ENCODE results near the gene MTA3.
A peak's percentile ranks its signal among the peaks of the same experiment; 100 is the strongest.

MTA3 gene

DNA sequence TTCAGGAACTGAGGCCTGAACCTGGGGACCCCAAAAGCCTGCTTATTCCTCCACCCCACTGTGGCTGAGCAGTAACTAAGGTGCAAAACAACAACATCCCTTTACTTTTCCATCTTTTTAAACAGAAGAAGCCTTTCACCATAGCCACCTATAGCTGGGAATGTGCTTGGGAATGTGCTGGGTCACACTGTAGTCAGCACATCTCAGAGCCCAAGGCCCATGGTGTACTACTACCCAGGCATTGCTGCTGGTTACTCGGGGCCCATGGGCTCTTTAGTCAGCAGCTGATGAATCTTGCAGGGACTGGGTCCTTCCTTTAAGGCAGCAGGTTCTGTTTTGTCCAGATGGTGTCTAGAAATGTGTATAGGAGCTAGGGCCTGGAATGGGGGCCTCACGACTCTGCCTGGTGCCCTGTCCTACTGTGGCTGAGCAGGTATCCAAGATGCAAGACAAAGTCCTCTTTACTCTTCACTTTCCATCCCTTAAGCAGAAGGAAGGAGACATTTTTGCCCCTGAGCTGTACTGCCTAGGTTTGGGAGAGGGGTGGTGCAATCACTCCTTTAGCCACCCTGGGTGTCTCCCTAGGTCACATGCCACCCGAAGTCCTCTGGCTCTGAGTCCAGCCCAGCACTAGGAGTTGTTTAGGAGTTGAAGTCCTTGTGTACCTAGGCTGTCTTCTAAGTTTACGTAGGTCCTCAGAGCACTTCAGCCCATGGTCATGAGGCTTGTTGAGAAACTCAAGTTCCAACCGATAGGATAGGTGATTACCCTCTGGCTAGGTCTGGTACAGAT, 125.5 kb downstream of the MTA3 start:
- no peak overlapping the region for H3K4me3 ChIP-seq (ENCODE audit: low read depth, low read length)
- TF ChIP-seq, protein P1, sequence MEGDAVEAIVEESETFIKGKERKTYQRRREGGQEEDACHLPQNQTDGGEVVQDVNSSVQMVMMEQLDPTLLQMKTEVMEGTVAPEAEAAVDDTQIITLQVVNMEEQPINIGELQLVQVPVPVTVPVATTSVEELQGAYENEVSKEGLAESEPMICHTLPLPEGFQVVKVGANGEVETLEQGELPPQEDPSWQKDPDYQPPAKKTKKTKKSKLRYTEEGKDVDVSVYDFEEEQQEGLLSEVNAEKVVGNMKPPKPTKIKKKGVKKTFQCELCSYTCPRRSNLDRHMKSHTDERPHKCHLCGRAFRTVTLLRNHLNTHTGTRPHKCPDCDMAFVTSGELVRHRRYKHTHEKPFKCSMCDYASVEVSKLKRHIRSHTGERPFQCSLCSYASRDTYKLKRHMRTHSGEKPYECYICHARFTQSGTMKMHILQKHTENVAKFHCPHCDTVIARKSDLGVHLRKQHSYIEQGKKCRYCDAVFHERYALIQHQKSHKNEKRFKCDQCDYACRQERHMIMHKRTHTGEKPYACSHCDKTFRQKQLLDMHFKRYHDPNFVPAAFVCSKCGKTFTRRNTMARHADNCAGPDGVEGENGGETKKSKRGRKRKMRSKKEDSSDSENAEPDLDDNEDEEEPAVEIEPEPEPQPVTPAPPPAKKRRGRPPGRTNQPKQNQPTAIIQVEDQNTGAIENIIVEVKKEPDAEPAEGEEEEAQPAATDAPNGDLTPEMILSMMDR (conservative IDR thresholded peaks at IDR 0.05; ENCODE audit: low read depth, low read length): no peak
- DNase-seq (ENCODE audit: low read depth): no peak

DNA sequence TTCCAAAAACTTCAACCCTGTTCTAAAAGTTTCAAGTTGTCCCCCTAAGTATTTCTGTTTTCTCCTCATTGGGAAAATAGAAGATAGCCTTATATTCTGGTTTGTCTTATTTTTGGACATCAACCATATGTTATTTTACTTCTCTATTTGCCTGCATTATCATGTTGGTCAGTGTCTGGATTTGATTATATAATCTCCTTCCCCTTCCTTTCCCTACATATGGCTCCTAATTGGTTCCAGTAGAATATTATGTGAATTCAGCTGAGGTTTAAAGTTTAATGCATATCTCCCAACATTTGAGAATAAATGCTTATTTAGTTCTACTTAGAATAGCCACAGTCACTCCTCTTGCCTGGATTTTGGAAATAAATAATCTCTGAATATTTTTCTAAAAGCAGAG, 128.6 kb downstream of the MTA3 start:
- TF ChIP-seq, protein P1 (conservative IDR thresholded peaks at IDR 0.05; ENCODE audit: low read depth, low read length): no peak
- DNase-seq (ENCODE audit: low read depth): no peak
- no peak overlapping the region for H3K4me3 ChIP-seq (ENCODE audit: low read depth, low read length)

DNA sequence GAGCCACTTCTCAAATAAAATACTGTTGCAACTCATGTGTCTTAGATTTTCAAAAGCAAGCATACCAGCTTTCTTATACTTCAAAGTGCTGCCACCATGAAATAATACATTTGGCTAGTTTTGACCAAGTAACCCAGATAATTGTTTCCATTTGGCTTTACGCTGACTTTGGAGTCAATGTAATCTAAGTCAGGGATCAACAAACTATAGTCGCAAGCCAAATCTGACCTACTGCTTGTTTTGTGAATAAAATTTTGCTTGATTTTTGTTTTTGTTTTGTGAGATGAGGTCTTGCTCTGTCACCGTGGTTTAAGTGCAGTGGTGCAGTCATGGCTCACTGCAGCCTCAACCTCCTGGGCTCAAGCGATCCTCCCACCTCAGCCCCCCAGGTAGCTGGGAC, 130.5 kb downstream of the MTA3 start:
- no peak for DNase-seq (ENCODE audit: low read depth)
- no peak overlapping the region for H3K4me3 ChIP-seq (ENCODE audit: low read depth, low read length)
- TF ChIP-seq, protein P1 (conservative IDR thresholded peaks at IDR 0.05; ENCODE audit: low read depth, low read length): no peak

DNA sequence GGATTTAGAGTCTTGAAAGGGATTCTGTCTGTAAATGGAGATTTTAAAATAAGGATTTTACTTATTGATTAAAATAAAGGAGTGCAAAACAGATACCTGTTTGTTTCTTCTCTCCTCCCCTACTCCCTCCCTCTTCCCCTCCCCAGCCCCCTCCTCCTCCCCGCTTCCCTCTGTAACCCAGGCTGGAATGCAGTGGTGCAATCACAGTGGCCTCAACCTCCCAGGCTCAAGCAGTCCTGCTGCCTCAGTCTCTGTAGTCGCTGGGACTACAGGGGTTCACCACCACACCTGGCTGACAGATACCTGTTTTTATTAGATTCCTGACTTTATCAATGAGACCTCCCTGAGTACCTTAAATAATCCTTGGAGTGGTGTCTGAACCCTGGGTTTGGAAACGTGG, 138.4 kb downstream of the MTA3 start:
- TF ChIP-seq, protein P1 (conservative IDR thresholded peaks at IDR 0.05; ENCODE audit: low read depth, low read length): no peak
- DNase-seq (ENCODE audit: low read depth): peak; percentile 50
- no peak overlapping the region for H3K4me3 ChIP-seq (ENCODE audit: low read depth, low read length)

DNA sequence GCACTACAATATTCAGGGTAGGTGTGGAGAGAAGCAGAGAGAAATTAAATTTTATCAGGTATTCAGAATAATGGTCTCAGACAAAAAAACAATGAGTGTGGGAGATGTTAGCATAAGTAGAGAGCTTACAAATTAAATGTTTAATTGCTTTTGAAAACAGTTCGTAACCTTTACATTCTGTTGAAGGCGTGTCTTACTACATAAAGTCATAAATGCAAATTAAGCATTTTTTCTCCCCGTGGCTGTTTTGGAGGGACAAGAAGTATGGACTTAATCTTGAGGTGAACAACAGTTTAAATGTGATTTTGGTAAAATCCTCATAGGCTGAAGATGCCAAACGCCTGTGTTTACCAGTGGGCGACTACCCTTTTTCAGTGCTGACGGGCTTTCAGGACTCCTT, 139.7 kb downstream of the MTA3 start:
- no peak overlapping the region for H3K4me3 ChIP-seq (ENCODE audit: low read depth, low read length)

DNA sequence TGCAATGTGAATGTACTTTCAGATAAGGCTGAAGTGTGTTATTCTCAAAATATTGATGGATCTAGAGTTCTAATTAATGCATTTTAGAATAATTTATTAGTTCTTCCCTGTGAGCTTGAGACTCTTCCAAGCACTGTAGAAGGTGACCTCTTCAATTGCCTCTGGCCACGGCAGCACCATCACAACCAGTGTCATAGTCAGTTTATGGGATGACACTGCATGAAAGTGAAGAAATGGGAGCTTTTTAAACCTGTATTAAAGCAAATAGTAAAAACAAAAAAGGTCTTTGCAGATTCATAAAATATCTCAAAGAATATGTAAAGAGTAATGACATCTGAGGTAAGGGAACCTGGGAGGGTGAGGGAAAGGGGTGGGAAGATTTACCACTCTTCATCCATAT, 143.5 kb downstream of the MTA3 start:
- DNase-seq (ENCODE audit: low read depth): no peak
- H3K4me3 ChIP-seq (ENCODE audit: low read depth, low read length): no peak overlapping the region
- TF ChIP-seq, protein P1 (conservative IDR thresholded peaks at IDR 0.05; ENCODE audit: low read depth, low read length): no peak

More for the DNA sequence above, 139.7 kb downstream of the MTA3 start:
- TF ChIP-seq, protein P1 (conservative IDR thresholded peaks at IDR 0.05; ENCODE audit: low read depth, low read length): no peak
- DNase-seq (ENCODE audit: low read depth): no peak

DNA sequence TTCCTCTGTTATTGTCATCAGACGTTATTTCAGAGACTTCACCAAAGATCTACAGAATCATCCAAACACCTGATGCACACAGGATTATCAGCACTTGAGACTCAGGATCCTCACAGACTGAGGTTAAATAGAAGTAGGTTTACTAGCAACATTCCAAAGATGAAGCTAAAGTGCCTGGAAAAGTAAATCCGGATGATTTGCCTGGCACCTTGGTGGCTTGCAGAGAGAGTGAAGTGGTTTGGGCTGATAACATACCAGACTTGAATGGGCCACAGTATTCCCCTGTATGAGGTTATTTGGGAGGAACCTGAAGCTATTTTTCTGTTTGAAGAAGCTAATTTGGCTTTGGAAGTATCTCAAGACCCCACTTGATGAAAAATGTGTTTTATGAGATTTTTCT, 144.5 kb downstream of the MTA3 start:
- TF ChIP-seq, protein P1 (conservative IDR thresholded peaks at IDR 0.05; ENCODE audit: low read depth, low read length): no peak
- no peak overlapping the region for H3K4me3 ChIP-seq (ENCODE audit: low read depth, low read length)
- DNase-seq (ENCODE audit: low read depth): no peak

Measured in choroid plexus epithelial cell (primary cell).